Right cardiac atrium (tissue), 5 donors: ENCODE data around the gene ADAT3. TPM values are rescaled to one million over a fixed set of nuclear protein-coding genes. Genes with fewer than 3 reads are reported as not detected.
"Not testable (repeated sequence)": the region's sequence is repeated elsewhere in the genome, so short reads cannot be mapped to it uniquely, and the experiment has no call there.

Experiments
- ATAC-seq, 2 donors: fragments of 200-7000 bp; cut with Tn5 transposase; one replicate each; pipeline versions ENCODE4 v1.8.0 to v1.9.1; 2020; ENCODE audit warnings: moderate library complexity in 2 of 2, mild to moderate bottlenecking in 1 of 2
- DNase-seq, 3 donors: peaks; one replicate each; pipeline ENCODE4 v3.0.0-alpha.2; 2020
- H3K27ac ChIP-seq: one replicate; pipeline ENCODE4 v1.5.1; 2013; ENCODE audit warnings: mild to moderate bottlenecking, low read length, control low read depth, moderate library complexity
- H3K27me3 ChIP-seq: one replicate; pipeline ENCODE4 v1.6.1; 2013; ENCODE audit not compliant: control insufficient read depth, insufficient read depth
- H3K4me1 ChIP-seq: one replicate; pipeline ENCODE4 v1.6.1; 2013; ENCODE audit warnings: low read length; ENCODE audit not compliant: control insufficient read depth, insufficient read depth
- H3K4me3 ChIP-seq: one replicate; pipeline ENCODE4 v1.5.1; 2013; ENCODE audit warnings: low read length, control low read depth
- H3K9me3 ChIP-seq: one replicate; pipeline ENCODE4 v1.6.1; 2013; ENCODE audit warnings: low read length; ENCODE audit not compliant: control insufficient read depth
- WGBS: extraction: QIAGEN DNeasy Blood & Tissue Kit; methylation state at CpG from one replicate; pipeline ENCODE4 v1.1.7; 2013; 5-methylcytosine and 5-hydroxymethylcytosine counted together
- intact Hi-C, 4 donors: fragments of 100-400 bp; cut with DNase I; formaldehyde crosslinking; loops; one replicate each; pipeline versions ENCODE4 v1.11.0 to v1.14.0; 2022 to 2023
- polyA plus RNA-seq: library from polyadenylated mRNA; stranded (reverse); fragments of 200-250 nt; gene quantifications from one replicate; pipeline ENCODE4 v1.2.3, GENCODE V29; 2013
- total RNA-seq, 4 donors: library from RNA; stranded (reverse); fragmentation: NEBNext Ultra II Directional; extraction: Animal tissue kit (Norgen Biotek cat#: 25700); gene quantifications; one replicate each; pipeline ENCODE4 v1.2.1, GENCODE V29; 2021
- donor health status: healthy with polysubstance abuse.
- donor health status: DM: no; HTN: yes; CAD: no.
- donor health status: DM: no; HTN: no; CAD: no.
- donor health status: DM: no; HTN: yes; CAD: no; lungs with severe emphysema.
- donor health status: DM: yes; HTN: yes; CAD: no.

The ADAT3 gene
- total and polyA plus RNA-seq, 5 donors, result 1.2 to 2.7 (median 1.8) TPM

DNA sequence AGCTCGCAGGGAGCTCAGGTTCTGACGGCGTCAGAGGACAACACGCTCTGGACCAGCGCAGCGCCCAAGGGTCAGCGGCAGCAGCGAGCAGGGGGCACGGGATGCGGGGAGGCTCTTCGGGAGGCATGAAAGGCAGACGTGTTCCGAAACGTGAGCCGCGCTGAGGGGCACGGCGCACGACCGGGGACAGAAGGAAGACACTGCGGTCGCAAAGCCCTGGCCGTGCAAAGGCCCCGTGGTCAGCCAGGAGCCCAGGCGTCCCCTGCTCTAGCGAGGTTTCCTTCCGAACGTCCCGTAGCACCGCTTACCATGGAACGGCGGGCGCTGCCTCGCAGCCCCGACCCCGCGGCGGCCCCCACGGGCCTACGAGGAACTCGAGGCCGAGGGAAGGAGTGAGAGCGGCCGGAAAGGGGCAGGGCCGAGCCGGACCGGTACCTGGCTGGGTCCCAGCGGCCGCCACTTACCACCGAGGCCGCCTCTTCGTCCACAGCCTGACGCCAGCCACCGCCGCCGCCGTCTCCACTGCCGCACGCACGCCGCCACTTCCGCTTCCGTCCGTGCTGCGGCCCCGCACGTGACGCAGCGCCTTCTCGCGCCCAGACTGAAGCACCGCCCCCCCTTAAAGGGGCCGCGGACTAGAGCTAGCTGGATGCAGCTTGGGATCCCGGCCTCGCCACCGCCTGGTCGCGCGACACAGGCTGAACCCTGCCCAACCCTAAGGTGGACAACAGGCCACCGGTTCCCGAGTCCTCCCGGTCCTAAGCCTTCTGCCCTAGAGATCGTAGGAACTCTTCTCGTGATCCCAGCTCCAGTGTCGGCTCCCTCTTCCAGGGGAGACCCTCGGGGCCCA lies 29.3 kb upstream of the ADAT3 start:
- Histone ChIP-seq H3K4me3 (peak overlapping the region; percentile 65), H3K9me3 (no peaks in the 10 kb centered on the region), H3K27me3 (no peaks in the 10 kb centered on the region), H3K4me1 (peaks cover 8% of the 10 kb centered on the region), H3K27ac (peak overlapping the region; percentile 79)
- intact Hi-C loops, result no loop called here
- WGBS, result under 1% methylated on average over 87 of the region's 87 CpGs
- DNase-seq (peak; percentile 93 to 98 (median 96)), ATAC-seq (peak; percentile 93 to 96)

DNA sequence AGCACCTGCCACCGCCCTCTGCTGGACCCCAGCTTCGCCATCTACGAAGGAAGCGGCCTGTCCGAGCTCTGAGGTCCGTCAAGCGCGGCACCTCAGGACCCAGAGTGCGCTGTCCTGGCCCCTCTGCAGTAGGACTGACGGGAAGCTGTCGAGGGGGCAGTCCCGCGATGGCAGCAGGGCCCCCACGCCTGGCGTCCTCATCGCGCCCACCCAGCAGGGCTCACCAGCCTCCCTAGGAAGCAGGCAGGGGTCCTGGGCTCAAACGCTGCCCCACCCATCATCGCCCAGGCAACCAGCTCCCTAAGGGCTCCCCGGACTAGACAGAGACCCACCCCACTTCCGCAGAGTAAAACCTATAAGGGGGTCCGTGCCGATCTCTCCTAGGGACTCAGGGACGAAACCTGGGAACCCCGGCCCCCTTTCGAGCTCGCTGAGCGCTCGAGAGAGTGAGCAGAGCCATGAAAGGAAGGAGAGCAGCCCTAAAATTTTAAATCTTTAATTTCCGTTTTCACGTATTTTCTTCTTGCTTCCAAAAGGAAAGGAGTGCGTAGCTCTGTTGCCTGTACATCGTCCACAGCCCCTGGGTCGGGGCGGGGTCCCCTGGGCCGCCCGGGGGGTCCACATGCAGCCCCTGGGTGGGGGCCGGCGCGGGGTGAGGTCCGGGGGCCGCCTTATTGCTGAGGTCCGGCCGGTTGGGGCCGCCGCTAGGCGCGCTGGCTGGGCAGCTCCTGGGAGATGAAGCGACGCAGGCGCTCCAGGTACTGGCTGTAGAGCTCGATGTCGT lies 28.5 kb upstream of the ADAT3 start:
- intact Hi-C loops, H3K27me3 ChIP-seq, H3K4me1 ChIP-seq, H3K9me3 ChIP-seq: not testable (repeated sequence)
- DNase-seq, result peak in 2 of 3 donors; percentile 65 to 67
- 31% methylated on average over 48 of the region's 53 CpGs for WGBS
- peak; percentile 4 to 9 for ATAC-seq
- peak overlapping the region; percentile 18 for H3K4me3 ChIP-seq
- H3K27ac ChIP-seq, result peak overlapping the region; percentile 59

DNA sequence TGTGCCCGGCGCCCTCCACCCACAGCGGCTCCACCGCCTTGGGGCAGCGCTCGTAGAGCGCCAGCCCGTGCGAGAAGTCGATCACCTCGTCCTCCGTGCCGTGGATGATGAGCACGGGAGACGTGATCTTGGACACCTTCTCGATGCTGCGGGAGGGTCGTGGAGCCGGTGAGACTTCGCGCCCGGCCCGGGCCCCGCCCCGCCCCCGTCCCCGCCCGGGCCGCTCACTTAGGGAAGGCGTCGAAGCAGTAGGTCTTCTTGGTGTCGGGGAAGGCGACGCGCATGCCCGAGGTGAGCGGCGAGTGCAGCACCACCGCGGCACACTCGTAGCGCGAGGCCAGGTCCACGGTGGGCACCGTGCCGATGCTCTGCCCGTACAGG lies 27.9 kb upstream of the ADAT3 start:
- H3K9me3 ChIP-seq, ATAC-seq, H3K4me3 ChIP-seq, intact Hi-C loops, H3K27ac ChIP-seq, DNase-seq, H3K4me1 ChIP-seq, H3K27me3 ChIP-seq: not testable (repeated sequence)
- 74% methylated on average over 35 of the region's 47 CpGs for WGBS

DNA sequence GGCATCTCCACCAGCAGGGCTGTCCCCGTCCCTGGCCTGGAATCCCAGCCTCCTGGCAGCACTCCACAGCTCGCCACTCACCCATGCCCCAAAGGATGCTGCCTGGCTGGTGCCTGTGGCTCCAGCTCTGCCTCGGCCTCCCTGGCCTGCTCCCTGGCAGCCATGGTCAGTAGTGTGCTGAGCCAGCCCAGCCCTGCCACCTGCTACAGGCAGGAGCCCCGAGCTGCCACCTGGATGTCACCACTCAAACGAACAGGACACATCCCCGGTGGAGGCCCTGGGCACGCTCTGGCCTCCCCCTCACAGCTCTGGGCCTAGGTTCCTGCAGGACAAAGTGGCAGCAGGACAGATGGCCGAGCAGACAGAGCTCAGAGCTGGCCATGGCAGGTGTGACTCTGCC lies 26.6 kb upstream of the ADAT3 start:
- H3K4me3 ChIP-seq, DNase-seq, H3K27me3 ChIP-seq, H3K4me1 ChIP-seq, H3K9me3 ChIP-seq, intact Hi-C loops, ATAC-seq, H3K27ac ChIP-seq: not testable (repeated sequence)
- 69% methylated on average over 8 of the region's 8 CpGs for WGBS

DNA sequence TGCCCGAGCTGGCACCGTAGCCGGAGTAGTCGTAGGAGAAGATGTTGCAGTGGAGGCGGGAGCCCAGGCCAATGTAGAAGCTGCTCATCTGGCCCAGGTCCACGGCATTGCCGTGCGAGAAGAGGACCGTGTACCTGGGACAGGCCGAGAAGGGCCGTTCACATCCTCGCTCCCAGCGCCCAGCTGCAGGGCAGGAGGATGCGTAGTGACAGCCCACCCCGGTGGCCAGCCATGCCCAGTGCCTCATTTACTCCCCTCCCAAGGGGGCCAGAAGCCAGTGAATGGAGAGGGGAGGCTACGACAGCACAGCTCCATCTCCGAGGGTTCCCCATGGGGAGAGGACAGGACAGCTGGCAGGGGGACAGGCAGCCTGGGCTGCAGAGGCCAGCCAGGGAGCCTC lies 25.2 kb upstream of the ADAT3 start:
- H3K4me1 ChIP-seq, H3K4me3 ChIP-seq, H3K27me3 ChIP-seq, intact Hi-C loops, ATAC-seq, DNase-seq, H3K27ac ChIP-seq, H3K9me3 ChIP-seq: not testable (repeated sequence)
- 79% methylated on average over 17 of the region's 17 CpGs for WGBS

DNA sequence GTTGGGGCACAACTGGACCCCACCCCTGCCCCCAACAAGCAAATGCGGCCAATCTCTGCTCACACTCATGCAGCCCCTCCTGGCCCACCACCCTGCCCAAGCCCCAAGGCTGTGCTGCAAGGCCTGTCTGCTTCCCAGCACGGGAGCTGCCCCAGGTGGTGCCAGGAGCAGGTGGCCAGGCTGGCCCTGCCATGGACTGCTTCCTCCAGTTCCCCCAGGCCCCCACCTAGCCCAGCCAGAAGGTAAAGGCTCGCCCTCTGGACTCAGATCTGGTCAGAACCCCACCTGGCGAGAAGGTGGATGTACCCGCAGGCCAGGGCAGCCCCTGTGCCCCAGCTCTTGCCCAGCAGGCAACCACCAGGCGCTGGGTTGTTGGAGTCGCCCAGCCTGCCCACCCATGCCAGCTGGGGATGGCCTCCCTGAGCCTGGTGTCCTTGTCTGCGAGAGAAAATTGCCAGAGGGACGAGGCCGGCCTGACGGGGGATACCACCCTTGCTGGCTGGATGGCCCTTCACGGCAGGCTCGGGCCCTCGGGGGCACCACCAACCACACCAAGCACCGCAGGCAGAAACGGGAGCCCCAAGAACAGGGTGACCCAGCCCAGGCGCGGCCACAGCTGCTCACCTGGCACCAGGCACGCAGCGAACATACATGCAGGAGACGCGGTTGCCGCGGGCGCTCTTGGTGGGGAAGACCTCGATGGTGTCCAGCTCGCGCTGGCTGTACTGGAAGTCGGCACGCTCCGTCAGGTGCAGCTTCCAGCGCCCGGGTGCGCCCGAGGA lies 24.4 kb upstream of the ADAT3 start:
- H3K27ac ChIP-seq, result no peak overlapping the region
- H3K4me1 ChIP-seq, result peaks cover 4% of the 10 kb centered on the region
- H3K9me3 ChIP-seq, result no peaks in the 10 kb centered on the region
- intact Hi-C loops, result no loop called here
- DNase-seq (no peak), ATAC-seq (no peak)
- H3K27me3 ChIP-seq, result no peaks in the 10 kb centered on the region
- WGBS, result 83% methylated on average over 28 of the region's 35 CpGs
- no peak overlapping the region for H3K4me3 ChIP-seq

DNA sequence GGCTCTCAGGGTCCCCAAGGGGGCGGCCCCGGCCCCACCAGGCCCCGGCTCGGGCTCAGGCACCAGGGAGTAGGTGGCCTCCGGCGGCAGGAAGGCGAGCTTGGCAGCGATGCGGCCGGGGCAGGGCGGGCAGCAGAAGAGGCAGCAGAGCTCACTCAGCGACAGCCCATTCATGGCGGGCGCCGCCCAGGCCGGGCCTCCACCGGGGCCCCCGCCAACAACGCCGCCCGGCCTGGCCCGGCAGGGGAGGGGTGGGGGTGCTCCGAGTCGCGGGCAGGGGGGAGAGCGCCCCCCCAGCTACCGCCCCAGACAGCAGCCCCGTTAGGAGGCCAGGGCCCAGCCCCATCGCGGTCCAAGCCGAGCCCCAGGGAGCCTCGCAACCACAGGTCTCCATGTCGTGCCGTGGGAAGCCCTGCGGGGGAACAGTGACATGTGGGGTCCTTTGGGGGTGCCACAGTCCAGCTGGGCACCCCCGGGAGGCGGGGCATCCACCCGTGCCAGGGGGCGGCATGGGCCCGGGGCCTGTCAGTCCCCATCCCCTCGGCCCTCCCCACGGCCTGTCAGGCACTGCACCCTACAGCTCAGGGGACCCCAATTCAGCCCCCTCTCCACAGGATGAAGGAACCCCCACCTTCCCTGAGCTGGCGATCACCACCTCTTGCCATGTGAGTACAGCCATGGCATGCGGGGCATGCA lies 23.7 kb upstream of the ADAT3 start:
- H3K4me1 ChIP-seq, H3K9me3 ChIP-seq, H3K27me3 ChIP-seq, intact Hi-C loops, DNase-seq: not testable (repeated sequence)
- 58% methylated on average over 36 of the region's 44 CpGs for WGBS
- Histone ChIP-seq H3K4me3 (peak overlapping the region; percentile 27), H3K27ac (peak overlapping the region; percentile 57)
- ATAC-seq, result peak in 1 of 2 donors; percentile 0

DNA sequence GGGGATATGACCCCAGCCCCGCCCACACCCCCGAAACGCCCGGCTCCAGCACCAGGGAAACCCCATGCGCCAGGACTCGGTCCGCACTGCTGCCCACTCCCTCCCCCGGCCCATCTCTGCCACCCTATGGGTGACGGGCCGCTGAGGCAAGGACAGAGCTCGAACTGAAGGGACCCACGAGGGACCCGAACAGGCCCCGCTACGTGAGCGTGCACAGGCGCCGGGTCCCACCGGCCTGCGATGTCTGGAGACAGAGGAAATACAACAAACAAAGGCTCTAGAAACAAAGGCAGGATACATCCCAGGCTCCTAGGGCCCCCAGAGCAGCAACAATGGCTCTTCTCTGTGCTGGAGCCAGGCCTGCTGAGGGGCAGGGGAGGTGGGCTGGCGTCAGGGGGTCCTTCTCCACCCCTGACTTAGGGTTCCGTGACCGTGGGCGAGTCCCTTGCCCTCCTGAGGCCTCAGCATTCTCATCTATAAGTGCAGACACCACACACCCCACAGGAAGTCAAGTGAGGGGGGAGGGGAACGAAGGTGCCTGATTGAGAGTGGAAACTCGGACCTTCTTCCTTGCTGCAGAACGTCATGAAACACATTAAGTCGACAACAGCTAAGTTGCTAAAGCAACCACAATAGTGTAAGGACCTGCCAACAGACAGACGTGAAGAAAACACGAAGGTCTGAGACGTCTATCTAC lies 23.0 kb upstream of the ADAT3 start:
- H3K27me3 ChIP-seq, result no peaks in the 10 kb centered on the region
- H3K4me3 ChIP-seq, result peak overlapping the region; percentile 27
- H3K27ac ChIP-seq, result peak overlapping the region; percentile 57
- intact Hi-C loops, result no loop called here
- peak in 1 of 2 donors; percentile 22 for ATAC-seq
- peak in 1 of 3 donors; percentile 68 for DNase-seq
- H3K9me3 ChIP-seq, result no peaks in the 10 kb centered on the region
- WGBS, result 44% methylated on average over 31 of the region's 31 CpGs
- no peaks in the 10 kb centered on the region for H3K4me1 ChIP-seq

DNA sequence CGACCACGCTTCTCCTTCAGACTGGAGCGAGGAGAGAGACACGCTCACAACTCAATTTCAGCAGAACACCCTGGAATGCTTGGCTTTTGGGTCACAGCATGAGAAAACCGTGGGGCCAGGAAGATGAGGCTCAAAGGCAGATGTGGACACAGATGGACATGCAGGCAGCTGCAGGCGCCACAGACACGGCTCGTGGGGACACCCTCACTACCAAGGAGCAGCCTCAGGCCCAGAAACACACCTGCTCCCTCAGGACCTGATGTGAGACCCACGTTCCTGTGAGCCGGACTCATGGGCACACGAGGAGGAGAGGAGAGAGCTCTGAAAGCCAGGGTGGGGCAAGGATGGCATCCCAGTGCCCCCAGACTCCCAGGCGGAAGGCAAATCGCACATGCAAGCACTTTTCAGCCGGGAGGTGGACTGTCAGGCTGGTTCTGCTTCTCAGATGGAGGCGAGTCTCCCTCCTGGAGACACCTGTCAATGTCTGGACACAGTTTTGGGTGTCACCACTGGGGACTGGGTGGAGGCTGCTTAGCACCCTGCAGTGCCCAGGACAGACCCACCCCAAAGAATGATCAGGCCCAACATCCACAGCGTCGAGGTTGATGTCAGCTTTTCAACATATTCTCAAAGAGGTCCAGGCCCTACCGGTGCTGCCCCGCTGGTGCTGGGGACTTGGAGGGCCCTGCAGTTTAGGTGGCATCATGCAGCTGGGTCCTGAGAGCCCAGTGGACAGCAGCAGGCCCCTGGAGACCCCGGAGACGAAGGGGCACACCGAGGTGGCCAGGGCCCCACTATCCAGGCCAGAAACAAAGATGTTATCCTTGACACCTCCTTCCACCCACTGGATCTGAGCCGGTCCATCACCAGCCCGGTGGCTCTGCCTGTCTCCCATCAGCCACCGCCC lies 22.2 kb upstream of the ADAT3 start:
- Histone ChIP-seq H3K4me1 (no peaks in the 10 kb centered on the region), H3K27me3 (no peaks in the 10 kb centered on the region), H3K9me3 (no peaks in the 10 kb centered on the region), H3K4me3 (no peak overlapping the region), H3K27ac (peak overlapping the region; percentile 57)
- no peak for DNase-seq
- no peak for ATAC-seq
- intact Hi-C loops, result no loop called here
- 46% methylated on average over 25 of the region's 25 CpGs for WGBS
